Epidermal melanocyte (primary cell): ENCODE measurements around the gene TMEM260.
"Not testable (repeated sequence)": the region's sequence is repeated elsewhere in the genome, so short reads cannot be mapped to it uniquely, and the experiment has no call there.

Experiments used
- DNase-seq: peaks from one replicate; pipeline ENCODE4 v3.0.0; 2011; ENCODE audit warnings: low spot score; ENCODE audit not compliant: insufficient read length

The TMEM260 gene

DNA sequence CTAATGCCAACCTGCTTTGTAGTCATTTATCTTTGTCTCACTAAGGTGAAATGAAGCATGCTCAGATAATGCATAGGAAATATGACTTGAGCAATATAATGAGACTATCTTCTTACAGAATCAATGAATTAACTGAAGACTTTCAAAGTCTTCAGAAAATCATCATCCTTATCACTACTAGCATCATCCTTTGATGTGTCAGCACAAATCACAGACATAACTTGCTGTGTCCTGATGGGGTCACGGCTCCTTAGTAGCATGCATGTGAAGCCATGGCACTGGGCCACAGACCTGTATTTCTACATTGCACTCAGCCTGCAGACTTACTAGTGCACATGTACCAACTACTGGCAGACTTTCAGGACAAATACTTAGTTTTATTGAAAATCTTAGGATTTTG is 18.9 kb downstream of the TMEM260 start:
- no peak for DNase-seq

- no peak for DNase-seq
Measured at GRCh38 chr14:56603648-56604047, 24.1 kb downstream of the TMEM260 start.

GRCh38 chr14:56608689-56609088 is 29.1 kb downstream of the TMEM260 start:
- no peak for DNase-seq

DNA sequence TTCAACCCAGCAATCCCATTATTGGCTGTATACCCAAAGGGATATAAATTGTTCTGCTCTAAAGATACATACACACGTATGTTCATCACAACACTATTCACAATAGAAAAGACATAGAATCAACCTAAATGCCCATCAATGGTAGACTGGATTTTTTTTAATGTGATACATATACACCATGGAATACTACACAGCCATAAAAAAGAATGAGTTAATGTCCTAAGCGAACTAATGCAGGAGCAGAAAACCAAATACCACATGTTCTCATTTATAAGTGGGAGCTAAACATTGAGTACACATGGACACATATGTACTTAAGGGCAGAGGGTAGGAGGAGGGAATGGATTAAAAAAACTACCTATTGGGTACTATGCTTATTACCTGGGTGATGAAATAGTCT is 32.1 kb downstream of the TMEM260 start:
- not testable (repeated sequence) for DNase-seq

GRCh38 chr14:56617084-56617483 is 37.5 kb downstream of the TMEM260 start:
- no peak for DNase-seq

DNA sequence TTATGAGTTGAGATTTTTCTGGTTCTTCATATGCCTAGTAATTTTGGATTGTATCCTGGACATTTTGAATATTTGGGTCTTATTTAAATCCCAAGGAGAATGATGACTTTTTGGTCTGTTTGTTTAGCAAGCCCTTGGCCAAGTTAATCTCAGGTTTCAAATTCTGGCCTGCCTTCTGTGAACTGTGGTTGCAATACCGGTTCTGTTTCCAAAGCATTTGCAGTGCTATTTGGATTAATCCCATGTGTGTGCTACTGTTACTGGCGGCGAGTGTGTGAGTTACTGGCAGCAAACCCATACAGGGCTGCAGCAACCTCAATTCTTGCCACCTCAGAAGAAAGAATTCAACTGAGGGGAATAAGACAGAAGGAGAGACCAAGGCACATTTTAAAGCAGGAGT is 51.1 kb downstream of the TMEM260 start:
- no peak for DNase-seq

DNA sequence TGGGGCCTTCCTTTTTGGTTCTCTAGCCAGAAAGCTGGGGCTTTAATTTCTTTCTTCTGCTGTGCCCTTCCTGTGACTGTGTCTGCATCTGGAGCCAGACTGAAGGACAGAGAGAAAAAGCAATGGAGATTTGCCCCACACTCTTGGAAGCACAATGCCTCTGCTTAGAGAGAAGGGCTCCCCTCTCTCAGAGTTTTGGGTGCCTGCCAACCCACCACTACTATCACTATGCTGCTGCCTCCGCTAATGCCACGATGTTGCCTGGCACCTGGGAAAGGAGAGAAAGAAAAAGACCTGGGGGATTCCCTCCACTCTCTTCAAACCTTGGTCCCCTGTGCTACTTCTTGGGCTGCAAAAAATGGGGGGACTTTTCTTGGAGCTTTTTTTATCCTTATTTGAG is 52.6 kb downstream of the TMEM260 start:
- no peak for DNase-seq

GRCh38 chr14:56633544-56633943 is 53.9 kb downstream of the TMEM260 start:
- no peak for DNase-seq

GRCh38 chr14:56635041-56635440 is 55.4 kb downstream of the TMEM260 start:
- no peak for DNase-seq

- DNase-seq = no peak
Measured at GRCh38 chr14:56647493-56647892, 67.9 kb downstream of the TMEM260 start.

- no peak for DNase-seq
Measured at GRCh38 chr14:56648508-56649301, 69.1 kb downstream of the TMEM260 start.

DNA sequence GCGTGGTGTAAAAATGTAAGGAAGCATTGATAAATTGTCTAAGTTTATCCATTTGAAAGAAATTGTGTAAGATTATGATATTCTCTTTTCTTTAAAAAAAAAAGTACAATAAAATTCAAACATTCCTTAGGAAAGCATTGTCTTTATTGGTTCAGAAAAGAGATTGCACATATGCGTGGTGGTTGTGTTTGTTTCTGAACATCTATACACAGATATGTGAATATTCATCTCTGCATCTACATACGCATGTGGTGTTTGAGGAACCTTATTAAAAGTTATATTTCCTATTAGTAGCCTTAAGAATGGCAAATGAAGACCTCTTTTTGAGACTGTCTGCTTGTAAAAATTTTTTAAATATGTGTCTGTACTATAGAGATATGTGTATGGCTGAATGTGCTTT is 69.8 kb downstream of the TMEM260 start:
- DNase-seq = no peak

- DNase-seq = no peak
Measured at GRCh38 chr14:56650048-56650447, 70.5 kb downstream of the TMEM260 start.

DNA sequence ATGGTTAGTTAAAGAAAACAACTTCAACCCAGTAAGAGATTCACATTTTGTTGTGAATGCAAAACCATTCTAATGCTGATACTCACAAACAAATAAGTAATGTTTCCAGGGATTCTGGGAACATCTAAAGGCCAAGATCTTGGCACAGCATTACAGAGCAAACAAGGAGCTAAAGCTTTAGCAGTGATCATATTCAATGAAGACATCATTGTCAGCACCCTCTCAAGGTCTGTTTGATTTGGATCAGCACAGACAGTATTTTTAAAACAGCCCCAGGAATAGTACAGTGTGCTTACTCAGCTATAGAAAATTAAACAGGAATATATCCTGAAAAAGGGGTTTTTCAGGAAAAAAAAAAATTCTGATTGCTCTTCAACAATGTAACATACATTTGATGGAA is 71.4 kb downstream of the TMEM260 start:
- no peak for DNase-seq

DNA sequence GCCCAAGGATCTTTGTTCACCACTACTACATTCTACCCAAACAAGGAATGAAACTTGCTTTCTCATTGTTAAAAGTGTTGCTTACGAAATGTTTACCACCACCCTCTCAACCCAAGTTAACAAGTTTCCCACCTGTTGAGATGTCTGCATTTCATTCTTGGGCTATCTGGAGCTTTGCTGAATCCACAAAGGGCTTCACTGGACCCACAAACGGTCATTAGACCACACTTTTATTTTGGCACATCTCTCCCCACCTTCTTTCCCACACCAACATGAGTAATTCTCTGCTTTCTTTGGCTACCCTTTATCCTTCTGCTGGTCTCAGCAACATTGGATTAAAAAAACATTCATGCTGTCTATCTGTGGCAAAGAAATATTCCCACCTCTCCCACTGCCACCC is 78.0 kb downstream of the TMEM260 start:
- no peak for DNase-seq

DNA sequence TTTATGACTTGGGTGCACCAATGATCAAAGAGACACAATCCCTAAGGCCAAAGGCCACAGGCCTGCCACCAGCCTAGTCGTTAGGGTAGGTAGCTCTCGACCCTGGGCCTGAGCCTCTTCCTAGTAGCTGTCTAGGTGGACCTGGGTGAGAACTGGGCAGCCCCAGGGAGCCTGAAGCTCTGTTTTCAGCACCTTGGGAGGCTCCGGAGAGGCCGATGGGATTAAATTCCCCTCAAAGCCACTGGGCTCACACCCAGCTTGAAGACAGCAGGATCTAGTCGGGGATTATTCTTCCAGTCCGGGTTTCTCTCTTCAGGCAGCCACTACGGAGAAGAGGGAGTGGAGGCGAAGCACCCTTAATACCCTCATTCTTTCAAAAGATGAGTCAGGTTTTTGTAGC is 79.8 kb downstream of the TMEM260 start:
- no peak for DNase-seq

DNA sequence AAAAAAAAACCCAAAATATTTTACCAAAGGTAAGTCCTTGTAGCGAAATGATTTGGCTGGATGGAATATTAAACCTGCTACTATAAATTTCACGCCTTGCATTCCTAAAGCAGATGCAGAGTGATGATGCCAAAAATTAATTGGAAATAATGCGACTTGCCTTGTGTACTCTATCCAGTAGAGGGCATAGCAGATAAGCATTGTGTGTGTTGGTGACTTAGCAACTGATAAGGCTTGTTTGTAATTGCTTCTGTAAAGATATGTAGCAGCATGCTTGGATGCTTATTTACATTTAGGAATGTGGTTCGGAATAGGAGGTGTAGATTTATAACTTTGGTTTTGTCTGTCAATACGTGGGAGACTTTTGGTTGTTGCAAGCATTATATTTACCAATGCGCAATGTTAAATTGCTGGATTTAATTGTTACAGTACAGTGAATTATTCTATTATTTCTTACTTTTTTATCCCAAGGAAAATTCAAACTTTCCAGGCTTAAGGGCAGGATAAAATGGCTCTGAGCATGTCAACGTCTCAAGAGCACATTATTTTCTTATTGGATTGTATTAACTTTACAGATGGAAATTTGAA is 80.5 kb downstream of the TMEM260 start:
- peak; percentile 69 for DNase-seq

GRCh38 chr14:56660677-56661389 is 81.2 kb downstream of the TMEM260 start:
- DNase-seq = no peak

DNA sequence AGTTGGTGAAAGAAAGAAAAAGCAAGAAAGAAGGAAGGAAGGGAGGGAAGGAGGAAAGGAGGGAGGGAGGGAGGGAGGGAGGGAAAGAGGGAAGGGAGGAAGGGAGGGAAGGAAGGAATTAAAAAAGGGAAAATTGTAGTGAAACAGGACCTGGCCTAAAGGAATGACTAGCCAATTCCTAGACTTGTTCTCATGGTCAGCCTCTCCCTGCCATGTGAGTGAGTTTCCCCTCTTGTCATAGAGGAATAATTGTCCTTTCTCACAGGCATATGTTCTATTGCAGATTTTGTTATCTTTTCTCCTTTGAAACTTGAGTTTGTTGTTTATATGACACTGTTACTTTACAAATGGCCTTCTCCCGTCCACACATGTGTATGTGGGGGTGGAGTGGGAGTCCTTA is 81.9 kb downstream of the TMEM260 start:
- DNase-seq = no peak

- DNase-seq = no peak
Measured at GRCh38 chr14:56664811-56665421, 85.3 kb downstream of the TMEM260 start.

DNA sequence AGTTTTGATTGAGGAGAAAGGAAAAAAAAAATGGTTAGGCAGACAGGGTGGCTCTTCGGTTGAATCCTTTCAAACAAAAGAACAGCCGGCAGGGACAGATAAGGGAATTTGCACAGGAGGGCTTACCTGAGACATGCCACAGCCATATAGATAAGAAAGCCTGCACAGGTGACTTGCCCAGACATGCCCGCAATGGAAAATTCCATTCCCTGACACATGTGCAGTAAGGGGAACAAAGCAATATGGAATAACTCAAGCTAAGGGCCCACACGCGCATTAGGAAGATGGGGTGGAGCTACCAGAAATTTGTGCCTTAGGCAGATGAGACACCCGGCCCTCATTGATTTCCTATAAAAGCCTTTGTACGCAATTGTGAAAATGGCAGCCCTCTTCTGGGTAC is 86.7 kb downstream of the TMEM260 start:
- no peak for DNase-seq

DNA sequence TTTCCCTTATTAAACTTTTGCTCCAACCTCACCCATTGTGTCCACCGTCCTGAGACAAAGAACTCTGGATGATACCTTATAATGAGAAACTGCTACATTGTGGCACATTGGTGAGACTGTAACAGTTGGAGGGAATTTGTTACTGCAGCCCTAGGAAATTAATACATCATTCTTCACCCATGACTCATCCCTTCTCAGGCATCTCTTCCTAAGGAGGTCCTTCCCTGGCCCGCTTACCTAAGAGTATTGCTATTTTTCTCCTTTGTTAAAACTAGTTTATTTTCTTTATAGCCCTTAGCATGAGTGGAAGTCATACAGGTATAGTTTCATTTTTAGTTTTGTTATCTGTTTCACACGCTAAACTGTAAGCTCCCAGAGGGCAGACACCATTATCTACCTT is 87.1 kb downstream of the TMEM260 start:
- DNase-seq = no peak
